ENCODE data around the gene SMIM38. TPM values are rescaled to one million over a fixed set of nuclear protein-coding genes. Genes with fewer than 3 reads are reported as not detected.

Gene SMIM38
- total RNA-seq, 1 donor from 2014 or later = not detected

DNA sequence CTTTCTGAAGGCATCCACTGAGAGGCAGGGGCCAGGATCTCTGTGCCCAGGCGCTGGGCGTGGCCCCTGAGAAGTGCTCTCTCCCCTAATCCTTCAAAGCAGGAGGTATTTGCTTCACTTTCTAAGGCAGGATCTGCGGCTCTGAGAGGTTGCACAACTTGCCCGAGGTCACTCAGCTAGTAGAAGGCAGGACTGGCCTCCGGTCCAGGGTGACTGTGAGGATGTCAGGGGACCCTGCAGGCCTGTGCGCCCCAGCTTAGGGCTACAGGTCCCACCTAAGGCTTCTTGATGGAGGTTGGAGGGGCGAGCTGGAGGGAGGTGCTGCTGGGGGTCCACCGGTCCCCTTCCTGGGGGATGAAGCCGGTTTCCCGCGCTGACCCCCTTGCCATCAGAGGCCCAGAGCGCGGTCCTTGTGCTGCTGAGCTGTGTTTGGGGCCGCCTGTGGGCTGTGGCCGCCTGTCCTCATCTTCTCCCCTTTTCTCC, 979 bp downstream of the SMIM38 start:
- DNase-seq (ENCODE audit: low read depth) = no peak
- TF ChIP-seq, protein P1, sequence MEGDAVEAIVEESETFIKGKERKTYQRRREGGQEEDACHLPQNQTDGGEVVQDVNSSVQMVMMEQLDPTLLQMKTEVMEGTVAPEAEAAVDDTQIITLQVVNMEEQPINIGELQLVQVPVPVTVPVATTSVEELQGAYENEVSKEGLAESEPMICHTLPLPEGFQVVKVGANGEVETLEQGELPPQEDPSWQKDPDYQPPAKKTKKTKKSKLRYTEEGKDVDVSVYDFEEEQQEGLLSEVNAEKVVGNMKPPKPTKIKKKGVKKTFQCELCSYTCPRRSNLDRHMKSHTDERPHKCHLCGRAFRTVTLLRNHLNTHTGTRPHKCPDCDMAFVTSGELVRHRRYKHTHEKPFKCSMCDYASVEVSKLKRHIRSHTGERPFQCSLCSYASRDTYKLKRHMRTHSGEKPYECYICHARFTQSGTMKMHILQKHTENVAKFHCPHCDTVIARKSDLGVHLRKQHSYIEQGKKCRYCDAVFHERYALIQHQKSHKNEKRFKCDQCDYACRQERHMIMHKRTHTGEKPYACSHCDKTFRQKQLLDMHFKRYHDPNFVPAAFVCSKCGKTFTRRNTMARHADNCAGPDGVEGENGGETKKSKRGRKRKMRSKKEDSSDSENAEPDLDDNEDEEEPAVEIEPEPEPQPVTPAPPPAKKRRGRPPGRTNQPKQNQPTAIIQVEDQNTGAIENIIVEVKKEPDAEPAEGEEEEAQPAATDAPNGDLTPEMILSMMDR (conservative IDR thresholded peaks at IDR 0.05; ENCODE audit: low read depth, low read length) = no peak
- no peak overlapping the region for H3K4me3 ChIP-seq (ENCODE audit: low read depth, low read length)

DNA sequence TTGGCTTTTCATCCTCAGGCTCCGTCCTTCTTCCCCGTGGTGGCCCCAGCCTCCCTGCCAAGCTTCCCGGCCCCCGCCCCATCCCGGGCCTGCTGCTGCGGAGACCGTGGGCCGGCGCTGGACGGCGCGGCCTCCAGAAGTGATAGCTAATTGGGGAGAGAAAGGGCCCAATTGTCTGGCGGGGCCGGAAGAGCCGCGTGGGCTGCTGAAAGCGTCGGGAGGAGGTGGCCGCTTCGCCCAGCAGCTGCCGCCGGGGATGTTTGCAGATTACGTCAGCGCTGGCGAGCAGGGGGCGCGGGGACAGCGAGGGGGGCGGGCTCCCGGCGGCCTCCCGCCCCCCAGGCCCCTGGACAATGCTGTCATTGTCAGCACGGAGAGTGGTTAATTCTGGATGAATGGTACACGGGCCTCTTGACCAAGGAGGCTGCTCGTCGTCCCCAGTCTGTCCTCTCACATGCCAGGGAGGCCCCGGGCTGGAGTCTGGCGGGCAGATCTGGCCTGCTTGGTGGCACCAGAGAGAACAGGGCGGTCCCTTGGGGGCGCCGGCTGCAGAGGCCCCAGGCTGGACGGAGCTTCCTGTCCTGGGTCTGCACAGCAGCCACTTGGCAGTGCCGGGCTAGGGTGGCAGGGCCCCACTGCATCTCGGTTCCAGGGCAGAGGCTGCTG, 1.6 kb downstream of the SMIM38 start:
- TF ChIP-seq, protein P1 (conservative IDR thresholded peaks at IDR 0.05; ENCODE audit: low read depth, low read length) = no peak
- H3K4me3 ChIP-seq (ENCODE audit: low read depth, low read length) = no peak overlapping the region
- no peak for DNase-seq (ENCODE audit: low read depth)

DNA sequence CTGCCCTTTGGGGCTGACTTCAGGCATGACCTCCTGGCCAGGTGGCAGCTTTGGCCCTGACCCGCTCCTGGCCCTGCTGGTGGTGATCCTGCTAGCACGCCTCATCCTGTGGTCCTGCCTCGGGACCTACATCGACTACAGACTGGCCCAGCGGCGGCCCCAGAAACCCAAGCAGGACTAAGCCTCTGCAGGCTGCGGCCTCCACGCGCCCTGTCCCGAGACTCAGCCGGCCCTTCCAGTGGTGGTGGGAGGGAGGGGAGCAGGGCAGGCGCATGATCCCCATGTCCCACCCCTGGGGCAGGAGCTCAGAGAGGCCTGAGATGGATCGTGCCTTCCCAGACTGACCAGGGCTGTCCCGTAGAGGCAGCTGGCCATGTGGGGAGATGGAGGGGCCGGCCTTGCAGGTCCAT, 2.1 kb downstream of the SMIM38 start:
- no peak for DNase-seq (ENCODE audit: low read depth)
- no peak overlapping the region for H3K4me3 ChIP-seq (ENCODE audit: low read depth, low read length)
- TF ChIP-seq, protein P1 (conservative IDR thresholded peaks at IDR 0.05; ENCODE audit: low read depth, low read length) = no peak

DNA sequence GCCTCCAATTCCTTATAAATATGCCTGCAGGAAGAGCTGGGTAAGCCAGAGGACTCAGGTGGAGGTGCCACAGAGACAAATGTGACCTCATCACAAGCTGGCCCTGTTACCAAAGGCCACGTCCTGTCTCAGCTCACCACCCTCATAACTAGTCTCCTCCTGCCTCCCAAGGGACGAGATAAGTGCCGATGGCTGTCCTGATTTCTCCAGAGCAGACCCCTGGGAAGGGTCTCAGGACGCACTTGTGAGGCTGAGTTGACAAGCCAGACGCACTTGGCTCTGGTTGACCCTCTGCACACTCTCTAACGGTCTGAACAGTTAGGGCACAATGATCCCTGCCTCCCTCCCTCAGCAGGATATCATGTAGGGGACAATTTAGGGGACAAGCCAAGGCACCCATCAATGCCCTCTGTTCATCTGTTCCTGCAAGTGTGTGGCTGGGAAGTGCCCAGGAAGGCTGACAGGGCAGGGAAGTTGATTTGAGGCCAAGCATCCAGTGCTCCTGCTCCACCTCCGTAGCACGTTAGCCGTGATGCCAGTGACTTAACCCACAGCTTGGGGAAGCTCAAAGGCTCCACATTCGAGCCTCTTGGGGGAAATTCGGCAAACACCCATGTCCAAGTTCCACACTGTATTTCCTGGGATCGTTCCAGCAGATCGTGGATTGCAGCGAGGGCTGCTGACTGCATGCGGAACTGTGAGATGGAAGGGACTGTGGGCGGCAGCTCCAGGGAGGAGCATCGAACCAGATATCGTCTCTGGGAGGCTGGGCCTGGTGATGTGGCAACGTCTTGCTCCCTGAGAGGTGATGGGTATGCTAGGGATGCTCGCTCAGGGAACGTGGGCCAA, 2.8 kb downstream of the SMIM38 start:
- TF ChIP-seq, protein P1 (conservative IDR thresholded peaks at IDR 0.05; ENCODE audit: low read depth, low read length) = no peak
- DNase-seq (ENCODE audit: low read depth) = no peak
- no peak overlapping the region for H3K4me3 ChIP-seq (ENCODE audit: low read depth, low read length)

DNA sequence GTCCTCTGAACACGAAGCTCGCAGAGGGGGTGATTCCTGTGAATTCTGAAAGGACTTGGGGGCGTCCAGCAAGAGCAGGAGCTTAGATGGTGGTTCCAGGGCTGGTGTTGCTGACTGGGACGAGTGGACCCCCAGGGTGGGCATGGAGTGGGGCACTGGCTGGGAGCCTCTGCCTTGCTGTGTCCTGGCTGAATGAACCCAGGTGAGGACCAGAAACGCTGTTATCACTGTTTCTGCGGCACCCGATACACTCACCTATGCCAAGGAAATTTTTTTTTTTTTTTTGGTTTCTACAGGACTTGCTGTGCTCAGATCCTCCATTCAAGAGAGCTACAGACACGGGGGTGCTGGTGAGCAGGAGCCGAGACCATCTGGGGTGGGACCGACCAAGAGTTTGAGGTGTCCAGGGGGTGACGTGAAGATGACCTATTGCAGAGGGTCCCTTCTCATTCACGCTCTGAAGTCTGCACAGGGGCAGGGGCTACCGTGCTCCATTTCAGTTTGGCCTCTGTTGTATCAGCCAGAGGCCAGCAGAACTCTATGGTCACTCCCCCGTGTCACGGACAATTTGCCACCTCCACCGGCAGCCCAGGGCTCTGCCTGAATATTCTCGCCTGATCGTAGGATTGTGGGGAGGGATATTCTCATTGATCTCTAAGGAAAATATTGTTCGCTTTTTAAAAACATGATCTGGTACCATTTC, 3.6 kb downstream of the SMIM38 start:
- no peak for DNase-seq (ENCODE audit: low read depth)
- TF ChIP-seq, protein P1 (conservative IDR thresholded peaks at IDR 0.05; ENCODE audit: low read depth, low read length) = no peak

DNA sequence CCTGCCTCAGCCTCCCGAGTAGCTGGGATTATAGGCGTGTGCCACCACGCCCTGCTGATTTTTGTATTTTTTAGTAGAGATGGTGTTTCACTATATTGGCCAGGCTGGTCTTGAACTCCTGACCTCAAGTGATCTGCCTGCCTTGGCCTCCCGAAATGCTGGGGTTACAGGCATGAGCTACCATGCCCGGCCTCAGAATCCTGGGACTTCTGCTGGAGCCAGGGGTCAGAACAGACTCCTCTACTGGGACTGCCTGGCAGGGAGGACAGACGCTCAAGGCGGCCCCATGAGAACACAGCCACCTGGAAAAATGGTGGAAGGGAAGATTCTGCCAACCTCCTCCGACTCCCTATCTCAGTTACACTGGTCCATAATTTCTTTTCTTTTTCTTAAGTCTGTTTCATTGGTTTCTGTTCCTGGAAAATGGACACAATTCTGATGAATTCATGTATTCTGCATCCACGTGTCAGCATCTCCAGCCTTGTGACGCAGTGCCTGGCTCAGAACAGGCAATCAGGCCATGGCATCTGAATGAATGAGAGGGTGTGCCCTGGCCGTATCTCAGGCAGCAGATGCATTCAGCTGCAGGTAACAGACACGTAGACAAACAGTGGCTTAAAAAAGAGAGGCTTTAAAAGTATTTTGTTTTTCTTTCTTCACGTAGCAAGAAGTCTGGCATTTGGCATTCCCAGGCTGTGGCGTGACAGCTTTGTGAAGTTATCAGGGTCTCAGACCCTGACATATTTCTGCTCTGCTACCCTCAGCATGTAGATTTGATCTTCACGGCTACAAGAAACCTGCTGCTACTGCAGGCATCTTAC, 4.8 kb downstream of the SMIM38 start:
- DNase-seq (ENCODE audit: low read depth) = no peak
- no peak overlapping the region for H3K4me3 ChIP-seq (ENCODE audit: low read depth, low read length)
- TF ChIP-seq, protein P1 (conservative IDR thresholded peaks at IDR 0.05; ENCODE audit: low read depth, low read length) = no peak

More for the DNA sequence above, 3.6 kb downstream of the SMIM38 start:
- no peak overlapping the region for H3K4me3 ChIP-seq (ENCODE audit: low read depth, low read length)
